HCT116 (cell line): ENCODE results near the gene MAML1. TPM values are rescaled to one million over a fixed set of nuclear protein-coding genes. Genes with fewer than 3 reads are reported as not detected.

Source experiments
- ATAC-seq: fragments of 200-7000 bp; cut with Tn5 transposase; 2 replicates; pipeline ENCODE4 v1.9.1; 2020; ENCODE audit warnings: mild to moderate bottlenecking, moderate library complexity
- BruUV-seq: library from RNA; stranded (reverse); fragments of 400-500 nt; replicated peaks from 2 replicates; lab custom pipeline; 2021; lab: Mats Ljungman, UMichigan
- CTCF ChIA-PET: fragments of 300-600 bp; sonication (Branson Sonifier 250); formaldehyde crosslinking; loops from one replicate; lab custom pipeline; 2021; ENCODE audit warnings: antibody characterized with exemption; lab: Charles Lee
- POLR2A ChIA-PET: fragments of 300-600, 350-600 bp; sonication (Branson Sonifier 250); formaldehyde crosslinking; loops from one replicate; lab custom pipeline; 2021; ENCODE audit warnings: antibody characterized with exemption; lab: Charles Lee
- RAD21 ChIA-PET, 2 experiments: fragments of 300-600 bp; sonication (Branson Sonifier 250); formaldehyde crosslinking; loops; one replicate each; lab custom pipeline; 2023; ENCODE audit warnings: low total read pairs in 2 of 2; ENCODE audit not compliant: uncharacterized antibody in 2 of 2, unreplicated experiment in 2 of 2, low non-redundant PET in 1 of 2; lab: Charles Lee
- DNase-seq: peaks from one replicate; pipeline ENCODE4 v3.0.0-alpha.2; 2010; ENCODE audit warnings: low read depth, low spot score
- H2AFZ ChIP-seq: fragments of 200-600 bp; shearing (Covaris generic), sonication (generic); 2 replicates; pipeline ENCODE4 v1.6.1; 2017; ENCODE audit warnings: low read depth, mixed run types, mixed read lengths, antibody characterized with exemption, low read length; ENCODE audit not compliant: poor library complexity, severe bottlenecking
- H3K27ac ChIP-seq: 2 replicates; pipeline ENCODE4 v1.5.1; 2012; ENCODE audit warnings: low read depth, low read length
- H3K27me3 ChIP-seq: fragments of 200-600 bp; sonication (generic); 2 replicates; pipeline ENCODE4 v1.6.1; 2016; ENCODE audit warnings: mixed run types, low read length, mixed read lengths; ENCODE audit not compliant: insufficient read depth
- H3K36me3 ChIP-seq, 2 experiments: fragments of 200-500 bp in 1 of 2; fragments of 200-600 bp in 1 of 2; sonication (Bioruptor generic) in 1 of 2; sonication (generic) in 1 of 2; 2 replicates each; pipeline versions ENCODE4 v1.5.1 to v1.6.1; 2014 to 2016; ENCODE audit warnings: low read length in 2 of 2, inconsistent platforms in 1 of 2, mixed read lengths in 1 of 2, mixed run types in 1 of 2; ENCODE audit not compliant: insufficient read depth in 2 of 2, control insufficient read depth in 1 of 2
- H3K4me1 ChIP-seq, 2 experiments: fragments of 200-600 bp in 1 of 2; sonication (generic) in 1 of 2; 2 replicates each; pipeline versions ENCODE4 v1.5.1 to v1.6.1; 2012 to 2017; ENCODE audit warnings: low read length in 2 of 2, inconsistent platforms in 1 of 2, mild to moderate bottlenecking in 1 of 2, mixed read lengths in 1 of 2, mixed run types in 1 of 2, moderate library complexity in 1 of 2; ENCODE audit not compliant: insufficient read depth in 2 of 2, control insufficient read depth in 1 of 2
- H3K4me2 ChIP-seq: fragments of 200-600 bp; sonication (generic); 2 replicates; pipeline ENCODE4 v1.6.1; 2017; ENCODE audit warnings: mixed run types, low read length, mixed read lengths
- H3K4me3 ChIP-seq, 2 experiments: fragments of 200-600 bp in 1 of 2; sonication (generic) in 1 of 2; replicated peaks in 1 of 2; 2 replicates each; pipeline ENCODE4 v1.5.1; 2011 to 2016; ENCODE audit warnings: low read length in 2 of 2, control low read depth in 1 of 2, low read depth in 1 of 2, mild to moderate bottlenecking in 1 of 2, mixed read lengths in 1 of 2, mixed run types in 1 of 2
- H3K79me2 ChIP-seq: fragments of 200-600 bp; sonication (generic); 2 replicates; pipeline ENCODE4 v1.6.1; 2017; ENCODE audit warnings: mild to moderate bottlenecking, mixed run types, low read length, moderate library complexity, mixed read lengths; ENCODE audit not compliant: insufficient read depth
- H3K9ac ChIP-seq: fragments of 200-600 bp; sonication (generic); 2 replicates; pipeline ENCODE4 v1.6.1; 2016; ENCODE audit warnings: low read length, mixed read lengths
- H3K9me2 ChIP-seq: fragments of 200-600 bp; sonication (generic), shearing (Covaris generic); 2 replicates; pipeline ENCODE4 v1.6.1; 2017; ENCODE audit warnings: mixed run types, mild to moderate bottlenecking, moderate library complexity; ENCODE audit not compliant: insufficient read depth
- H3K9me3 ChIP-seq, 2 experiments: fragments of 200-500 bp in 1 of 2; fragments of 200-600 bp in 1 of 2; sonication (Bioruptor generic) in 1 of 2; sonication (generic) in 1 of 2; 2 replicates each; pipeline ENCODE4 v1.6.1; 2014 to 2017; ENCODE audit warnings: low read length in 2 of 2, mixed read lengths in 2 of 2, inconsistent platforms in 1 of 2, low read depth in 1 of 2, mild to moderate bottlenecking in 1 of 2, mixed run types in 1 of 2, moderate library complexity in 1 of 2; ENCODE audit not compliant: control insufficient read depth in 1 of 2, insufficient read depth in 1 of 2
- H4K20me1 ChIP-seq: fragments of 200-600 bp; sonication (generic), shearing (Covaris generic); 2 replicates; pipeline ENCODE4 v1.6.1; 2017; ENCODE audit warnings: mixed run types, mild to moderate bottlenecking, moderate library complexity; ENCODE audit not compliant: insufficient read depth
- CBX3 ChIP-seq: IDR thresholded peaks from 2 replicates; pipeline ENCODE4 v1.6.1; 2012; ENCODE audit warnings: low read depth
- CEBPB ChIP-seq: IDR thresholded peaks from 2 replicates; pipeline ENCODE4 v1.6.1; 2012; ENCODE audit warnings: low read depth
- CTCF ChIP-seq, 3 experiments: fragments of 200-600 bp in 1 of 3; sonication (generic) in 1 of 3; IDR thresholded peaks in 2 of 3; conservative IDR thresholded peaks in 1 of 3; 2 replicates each; pipeline ENCODE4 v1.5.1; 2012 to 2017; ENCODE audit warnings: low read depth in 2 of 3, low read length in 2 of 3, antibody characterized with exemption in 1 of 3, borderline replicate concordance in 1 of 3, control low read depth in 1 of 3, mild to moderate bottlenecking in 1 of 3, mixed read lengths in 1 of 3, mixed run types in 1 of 3, moderate library complexity in 1 of 3; ENCODE audit not compliant: insufficient read depth in 1 of 3
- EGR1 ChIP-seq: IDR thresholded peaks from 2 replicates; pipeline ENCODE4 v1.6.1; 2012; ENCODE audit warnings: low read depth
- ELF1 ChIP-seq: IDR thresholded peaks from 2 replicates; pipeline ENCODE4 v1.6.1; 2012; ENCODE audit warnings: low read depth, borderline replicate concordance
- EZH2 ChIP-seq: fragments of 200-600 bp; sonication (generic); IDR thresholded peaks from 2 replicates; pipeline ENCODE4 v1.6.1; 2017; ENCODE audit warnings: antibody characterized with exemption, mixed run types
- EZH2phosphoT487 ChIP-seq: fragments of 200-600 bp; IDR thresholded peaks from 2 replicates; pipeline ENCODE4 v1.6.1; 2018; ENCODE audit warnings: antibody characterized with exemption, borderline replicate concordance
- FOSL1 ChIP-seq: IDR thresholded peaks from 2 replicates; pipeline ENCODE4 v1.6.1; 2012; ENCODE audit warnings: low read depth
- JUND ChIP-seq: IDR thresholded peaks from 2 replicates; pipeline ENCODE4 v1.6.1; 2012
- MAX ChIP-seq: IDR thresholded peaks from 2 replicates; pipeline ENCODE4 v1.6.1; 2012
- POLR2AphosphoS5 ChIP-seq: IDR thresholded peaks from 2 replicates; pipeline ENCODE4 v1.6.1; 2011; ENCODE audit warnings: mild to moderate bottlenecking, low read depth, low read length, moderate library complexity
- RAD21 ChIP-seq: IDR thresholded peaks from 2 replicates; pipeline ENCODE4 v1.6.1; 2012; ENCODE audit warnings: low read depth, mild to moderate bottlenecking
- REST ChIP-seq: IDR thresholded peaks from 2 replicates; pipeline ENCODE4 v1.6.1; 2012; ENCODE audit warnings: low read depth
- SIN3A ChIP-seq: IDR thresholded peaks from 2 replicates; pipeline ENCODE4 v1.6.1; 2012; ENCODE audit warnings: low read depth
- SRF ChIP-seq: IDR thresholded peaks from 2 replicates; pipeline ENCODE4 v1.6.1; 2012; ENCODE audit warnings: low read depth
- YY1 ChIP-seq: IDR thresholded peaks from 2 replicates; pipeline ENCODE4 v1.6.1; 2011; ENCODE audit warnings: low read length, low read depth, moderate library complexity, mild to moderate bottlenecking; ENCODE audit not compliant: insufficient replicate concordance; ENCODE audit errors: extremely low read depth
- ZFX ChIP-seq: fragments of 450-650 bp; IDR thresholded peaks from 2 replicates; pipeline ENCODE4 v1.6.1; 2017
- ZNF274 ChIP-seq: fragments of 200-500 bp; sonication (Bioruptor generic); IDR thresholded peaks from 2 replicates; pipeline ENCODE4 v1.6.1; 2014; ENCODE audit warnings: mild to moderate bottlenecking, low read depth, low read length, inconsistent platforms
- intact Hi-C: fragments of 100-400 bp; cut with micrococcal nuclease; formaldehyde crosslinking; loops from 2 replicates; pipeline ENCODE4 v1.10.0; 2022
- total RNA-seq: library from RNA; stranded (reverse); gene quantifications from one replicate; pipeline ENCODE4 v1.2.1, GENCODE V29; 2021; ENCODE audit not compliant: unreplicated experiment

The MAML1 gene
- total RNA-seq, 1 experiment from 2014 or later = 29.5 TPM

GRCh38 chr5:179772351-179772750 lies 39.7 kb downstream of the MAML1 start:
- DNase-seq (no peak), ATAC-seq (no peak)
- Histone ChIP-seq H3K9me2 (no peaks in the 10 kb centered on the region), H3K27me3 (no peaks in the 10 kb centered on the region), H3K4me2 (no peak overlapping the region), H4K20me1 (no peaks in the 10 kb centered on the region), H3K9me3 (no peaks in the 10 kb centered on the region), H3K27ac (no peak overlapping the region), H3K79me2 (peaks cover 13% of the 10 kb centered on the region; the same call in 1 of the 2 replicates), H3K4me3 (no peak overlapping the region), H3K4me1 (no peaks in the 10 kb centered on the region), H3K36me3 (peaks cover 27 to 36% of the 10 kb centered on the region in 2 experiments; a peak in 3 of 4 replicates), H2AFZ (no peak overlapping the region), H3K9ac (no peak overlapping the region)
- intact Hi-C loops = no loop called here
- ChIA-PET POLR2A (no interaction called here), RAD21 (no interaction called here), CTCF (interaction anchor here (1.2 kb wide), 1 partner anchor 9 kb away, joined by 3 read pairs; no protein-coding TSS in a partner anchor)
- no TSS peak for BruUV-seq
- TF ChIP-seq EZH2phosphoT487 (no peak), EZH2 (no peak)

- Histone ChIP-seq H3K9me3 (no peaks in the 10 kb centered on the region), H3K27me3 (no peaks in the 10 kb centered on the region), H3K4me2 (no peak overlapping the region), H3K4me1 (no peaks in the 10 kb centered on the region), H2AFZ (no peak overlapping the region), H4K20me1 (no peaks in the 10 kb centered on the region), H3K79me2 (peaks cover 1% of the 10 kb centered on the region; the same call in 1 of the 2 replicates), H3K4me3 (no peak overlapping the region), H3K27ac (no peak overlapping the region), H3K9me2 (no peaks in the 10 kb centered on the region), H3K36me3 (peaks cover 27 to 33% of the 10 kb centered on the region in 2 experiments; a peak in 2 of 4 replicates), H3K9ac (no peak overlapping the region)
- BruUV-seq = no TSS peak
- no peak for DNase-seq
- intact Hi-C loops = no loop called here
- POLR2A ChIA-PET = no interaction called here
- ATAC-seq = no peak
- CTCF ChIA-PET = no interaction called here
- RAD21 ChIA-PET = no interaction called here
- TF ChIP-seq RAD21 (no peak), EZH2phosphoT487 (no peak), SIN3A (no peak), FOSL1 (no peak), REST (no peak), ELF1 (no peak), POLR2AphosphoS5 (no peak), EZH2 (no peak), YY1 (no peak), CTCF (IDR thresholded peaks at IDR 0.05 in 2 of 3, conservative IDR thresholded peaks at IDR 0.05 in 1 of 3; ENCODE audit: borderline replicate concordance in 1 of 3, insufficient read depth in 1 of 3, low read depth in 2 of 3, low read length in 2 of 3) (no peak), EGR1 (no peak), MAX (no peak), JUND (no peak), CBX3 (no peak), ZNF274 (no peak), SRF (no peak), ZFX (no peak), CEBPB (no peak)
Observed at GRCh38 chr5:179773686-179774040, 41.0 kb downstream of the MAML1 start.
